Endodermal cell (in vitro differentiated cells): Measurements from ENCODE around the gene FAM81A. TPM values are rescaled to one million over a fixed set of nuclear protein-coding genes. Genes with fewer than 3 reads are reported as not detected.

Experiments used
- DNase-seq: peaks from one replicate; pipeline ENCODE4 v3.0.0-alpha.2; 2017
- H3K27ac ChIP-seq: 2 replicates; pipeline ENCODE4 v1.5.1; 2013; ENCODE audit warnings: mild to moderate bottlenecking, low read depth, low read length, moderate library complexity
- H3K27me3 ChIP-seq: 2 replicates; pipeline ENCODE4 v1.6.1; 2013; ENCODE audit warnings: mild to moderate bottlenecking, low read length, moderate library complexity; ENCODE audit not compliant: insufficient read depth, control insufficient read depth, poor library complexity, severe bottlenecking
- H3K36me3 ChIP-seq: 2 replicates; pipeline ENCODE4 v1.7.0; 2013; ENCODE audit warnings: mild to moderate bottlenecking, low read length, moderate library complexity; ENCODE audit not compliant: control insufficient read depth, insufficient read depth
- H3K4me1 ChIP-seq: one replicate; pipeline ENCODE4 v1.7.0; 2013; ENCODE audit warnings: low read length; ENCODE audit not compliant: control insufficient read depth, insufficient read depth
- H3K4me3 ChIP-seq: 2 replicates; pipeline ENCODE4 v1.5.1; 2013; ENCODE audit warnings: mild to moderate bottlenecking, low read length, moderate library complexity
- H3K9ac ChIP-seq: 2 replicates; pipeline ENCODE4 v1.6.1; 2013; ENCODE audit warnings: mild to moderate bottlenecking, low read length, moderate library complexity; ENCODE audit not compliant: poor library complexity, severe bottlenecking; ENCODE audit errors: extremely low read depth
- H3K9me3 ChIP-seq: 2 replicates; pipeline ENCODE4 v1.6.1; 2013; ENCODE audit warnings: mild to moderate bottlenecking, low read length, moderate library complexity; ENCODE audit not compliant: control insufficient read depth
- H3K27ac Mint-ChIP-seq: 2 replicates; pipeline ENCODE4 v1.8.0; 2020; ENCODE audit warnings: mixed read lengths
- H3K27me3 Mint-ChIP-seq: 2 replicates; pipeline ENCODE4 v1.8.0; 2021; ENCODE audit warnings: mild to moderate bottlenecking, mixed read lengths; ENCODE audit not compliant: insufficient read depth
- H3K36me3 Mint-ChIP-seq: 2 replicates; pipeline ENCODE4 v1.8.0; 2020; ENCODE audit warnings: low read depth, mixed read lengths
- H3K4me1 Mint-ChIP-seq: 2 replicates; pipeline ENCODE4 v1.8.0; 2020; ENCODE audit warnings: mixed read lengths
- H3K4me3 Mint-ChIP-seq: 2 replicates; pipeline ENCODE4 v1.8.0; 2020; ENCODE audit warnings: mild to moderate bottlenecking, moderate library complexity, mixed read lengths
- H3K9me3 Mint-ChIP-seq: 2 replicates; pipeline ENCODE4 v1.8.0; 2020; ENCODE audit warnings: mild to moderate bottlenecking, mixed read lengths
- CTCF ChIP-seq: fragments of 200-600 bp; sonication (generic); conservative IDR thresholded peaks from 2 replicates; pipeline ENCODE4 v1.5.0; 2021; ENCODE audit warnings: antibody characterized with exemption, mild to moderate bottlenecking
- WGBS, 2 experiments: methylation state at CpG; one replicate each; pipeline versions ENCODE4 v1.1.5 to v1.1.7; 2013; ENCODE audit warnings: missing lambda C conversion rate in 2 of 2, mixed read lengths in 1 of 2; ENCODE audit not compliant: insufficient coverage in 1 of 2, insufficient read length in 1 of 2; 5-methylcytosine and 5-hydroxymethylcytosine counted together
- total RNA-seq, 2 donors: library from RNA; stranded (reverse); fragmentation: NEBNext Ultra II Directional in 1 of 2; extraction: Animal tissue kit (Norgen Biotek cat#: 25700) in 1 of 2; gene quantifications; 2 replicates in 1 of 2; 3 replicates in 1 of 2; pipeline ENCODE4 v1.2.1, GENCODE V29; 2021

Gene FAM81A
- total RNA-seq, 2 donors from 2014 or later, result 0.35 to 0.88 TPM

- Histone ChIP-seq H3K36me3 (no peaks in the 10 kb centered on the region), H3K4me3 (no peak overlapping the region), H3K27ac (no peak overlapping the region), H3K4me1 (no peaks in the 10 kb centered on the region), H3K9ac (no peak overlapping the region), H3K9me3 (peaks cover 1% of the 10 kb centered on the region), H3K27me3 (no peaks in the 10 kb centered on the region)
- Mint-ChIP-seq H3K9me3 (peaks cover 2% of the 10 kb centered on the region), H3K36me3 (no peaks in the 10 kb centered on the region), H3K4me1 (no peaks in the 10 kb centered on the region), H3K4me3 (no peak overlapping the region), H3K27me3 (no peaks in the 10 kb centered on the region), H3K27ac (no peak overlapping the region)
- 92 to 100% methylated on average over 5 to 7 of the region's 8 CpGs for WGBS, 2 experiments
- TF ChIP-seq CTCF, result no peak
- no peak for DNase-seq
Observed at GRCh38 chr15:59456114-59456513, 18.1 kb downstream of the FAM81A start.

GRCh38 chr15:59457103-59457502 lies 19.1 kb downstream of the FAM81A start:
- DNase-seq, result no peak
- Histone ChIP-seq H3K4me1 (no peaks in the 10 kb centered on the region), H3K27me3 (no peaks in the 10 kb centered on the region), H3K4me3 (no peak overlapping the region), H3K9ac (no peak overlapping the region), H3K36me3 (no peaks in the 10 kb centered on the region), H3K9me3 (peaks cover 6% of the 10 kb centered on the region), H3K27ac (no peak overlapping the region)
- TF ChIP-seq CTCF, result no peak
- H3K4me3 Mint-ChIP-seq, result no peak overlapping the region
- no peaks in the 10 kb centered on the region for H3K27me3 Mint-ChIP-seq
- 93% methylated on average over 3 of the region's 3 CpGs; no CpG with 5 or more reads in 1 of the 2 experiments for WGBS, 2 experiments
- H3K4me1 Mint-ChIP-seq, result no peaks in the 10 kb centered on the region
- H3K9me3 Mint-ChIP-seq, result peaks cover 11% of the 10 kb centered on the region
- peaks cover 2% of the 10 kb centered on the region for H3K36me3 Mint-ChIP-seq
- H3K27ac Mint-ChIP-seq, result no peak overlapping the region

GRCh38 chr15:59461521-59461920 lies 23.5 kb downstream of the FAM81A start:
- no peak overlapping the region for H3K4me3 Mint-ChIP-seq

More at GRCh38 chr15:59461521-59461920, 23.5 kb downstream of the FAM81A start:
- H3K27me3 ChIP-seq, result no peaks in the 10 kb centered on the region
- H3K9ac ChIP-seq, result no peak overlapping the region
- H3K36me3 Mint-ChIP-seq, result peaks cover 2% of the 10 kb centered on the region
- DNase-seq, result no peak
- H3K9me3 ChIP-seq, result peaks cover 6% of the 10 kb centered on the region
- H3K27ac ChIP-seq, result no peak overlapping the region
- H3K4me1 Mint-ChIP-seq, result no peaks in the 10 kb centered on the region
- 88% methylated on average over 1 of the region's 1 CpG; no CpG with 5 or more reads in 1 of the 2 experiments for WGBS, 2 experiments
- H3K4me3 ChIP-seq, result no peak overlapping the region
- TF ChIP-seq CTCF, result no peak
- no peaks in the 10 kb centered on the region for H3K36me3 ChIP-seq
- H3K27ac Mint-ChIP-seq, result no peak overlapping the region
- no peaks in the 10 kb centered on the region for H3K27me3 Mint-ChIP-seq
- peaks cover 27% of the 10 kb centered on the region for H3K9me3 Mint-ChIP-seq
- H3K4me1 ChIP-seq, result no peaks in the 10 kb centered on the region
